AG08395 (cell line): ENCODE results near the gene NID2.

Experiments used
- DNase-seq: peaks from one replicate; pipeline ENCODE4 v3.0.0; 2012; ENCODE audit warnings: mixed read lengths, low spot score

Gene NID2

DNA sequence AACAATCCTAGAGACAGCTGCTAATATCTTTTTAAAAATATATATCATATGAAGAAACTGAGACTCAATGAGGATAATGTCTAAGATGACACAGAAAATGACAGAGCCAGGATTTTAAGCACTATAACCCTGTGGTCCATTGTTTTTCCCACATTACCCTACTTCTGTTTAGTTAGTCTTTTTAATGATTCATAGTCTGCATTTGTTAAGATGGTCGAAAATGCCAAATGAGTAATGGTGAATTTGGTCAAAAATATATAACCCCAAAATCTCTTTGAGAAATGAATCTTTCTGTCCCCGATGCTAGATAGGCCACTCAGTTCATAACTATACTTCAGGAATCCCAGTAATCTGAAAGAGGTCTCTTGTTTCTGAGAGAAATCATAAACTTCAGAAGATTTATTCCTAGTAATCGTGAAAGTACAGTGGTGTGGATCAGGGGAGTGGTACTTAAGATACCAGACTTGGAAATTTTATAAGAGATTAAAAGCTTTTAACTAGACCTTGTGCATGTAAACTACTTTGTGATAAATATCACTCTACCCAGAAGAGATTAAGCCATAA is 68.8 kb downstream of the NID2 start:
- DNase-seq: no peak

DNA sequence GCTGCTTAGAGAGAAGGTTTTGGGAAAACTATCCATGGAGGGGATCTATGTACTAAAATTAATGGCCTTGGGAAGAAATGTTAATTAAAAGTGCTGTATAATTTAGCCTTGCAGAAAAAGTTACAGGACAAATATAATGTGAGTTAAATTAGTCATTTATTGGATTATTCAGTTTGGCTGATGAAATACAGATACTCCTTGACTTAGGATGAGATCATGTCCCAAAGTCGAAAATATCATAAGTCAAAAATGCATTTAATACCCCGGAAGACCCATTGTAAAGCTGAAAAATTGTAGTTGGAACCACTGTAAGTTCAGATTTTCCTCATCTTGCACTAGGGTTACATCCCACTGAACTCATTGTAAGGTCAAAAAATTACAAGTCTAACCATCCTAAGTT is 69.8 kb downstream of the NID2 start:
- no peak for DNase-seq

DNA sequence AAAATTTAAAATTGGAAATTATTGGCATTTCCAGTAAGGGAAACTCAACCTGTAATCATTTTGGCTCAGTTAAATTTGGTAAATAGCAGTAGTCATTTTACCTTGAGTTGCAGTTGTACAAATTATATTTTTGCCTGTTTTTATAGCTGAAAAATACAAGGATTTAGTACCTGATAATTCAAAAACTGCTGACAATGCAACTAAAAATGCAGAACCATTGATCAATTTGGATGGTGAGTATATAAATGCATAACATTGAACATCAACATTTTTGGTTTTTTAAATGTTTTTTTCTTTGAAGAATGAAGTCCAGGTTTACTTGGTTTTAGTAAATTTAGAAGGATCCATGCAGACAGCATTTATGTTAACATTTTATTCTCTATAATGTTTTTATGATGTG is 70.5 kb downstream of the NID2 start:
- no peak for DNase-seq

DNA sequence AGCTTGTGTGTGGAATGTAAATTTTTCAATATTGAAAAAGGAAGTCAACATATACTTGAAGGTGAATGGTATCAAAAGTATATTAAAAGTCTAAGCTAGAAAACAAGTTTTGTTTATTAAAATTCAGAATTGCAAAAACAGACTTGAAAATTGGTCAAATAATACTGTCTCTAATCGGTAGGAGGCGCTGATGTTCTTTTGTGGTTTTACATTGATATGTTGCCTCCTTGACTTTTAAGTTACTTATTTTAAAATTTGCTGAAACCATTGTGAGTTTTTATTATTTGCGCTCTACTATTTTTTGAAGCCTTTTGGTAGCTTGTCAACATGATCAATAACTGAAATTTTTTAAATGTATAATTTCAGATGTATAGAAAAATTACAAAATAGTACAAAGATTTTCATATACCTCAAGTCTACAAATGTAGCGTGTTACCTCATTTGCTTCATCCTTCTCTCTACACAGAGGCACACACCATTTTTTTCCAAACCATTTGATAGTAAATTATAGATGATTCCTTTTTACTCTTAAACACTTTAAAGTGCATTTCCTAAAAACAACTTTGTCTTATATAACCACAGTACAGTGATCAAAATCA is 72.6 kb downstream of the NID2 start:
- no peak for DNase-seq

DNA sequence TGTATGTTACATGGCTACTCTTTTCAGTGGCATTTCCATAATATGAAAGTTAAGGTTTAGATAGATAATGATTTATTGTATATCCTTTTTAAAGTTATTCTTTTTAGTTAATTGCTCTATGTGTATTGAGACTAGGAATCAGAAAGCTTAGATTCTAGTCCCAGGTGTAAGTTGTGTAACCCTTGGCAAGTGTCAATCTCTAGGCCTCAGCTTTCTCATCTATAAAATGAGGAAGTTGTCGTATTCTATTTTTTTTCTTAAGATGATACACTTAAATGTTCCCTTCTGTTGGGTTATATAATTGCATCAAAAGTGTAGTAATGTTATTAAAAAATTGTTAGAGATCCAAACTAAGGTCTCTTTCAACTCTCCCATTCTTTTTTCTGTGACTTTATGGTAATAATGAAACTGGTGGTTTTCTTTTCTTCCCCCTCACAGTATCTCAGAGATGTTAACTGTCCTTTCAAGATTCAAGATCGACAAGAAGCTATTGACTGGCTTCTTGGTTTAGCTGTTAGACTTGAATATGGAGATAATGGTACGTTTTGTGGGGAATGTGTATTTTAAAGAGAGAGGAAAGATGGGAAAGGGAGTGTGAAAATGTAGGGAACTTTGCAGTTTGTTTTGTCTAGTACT is 75.5 kb downstream of the NID2 start:
- no peak for DNase-seq

DNA sequence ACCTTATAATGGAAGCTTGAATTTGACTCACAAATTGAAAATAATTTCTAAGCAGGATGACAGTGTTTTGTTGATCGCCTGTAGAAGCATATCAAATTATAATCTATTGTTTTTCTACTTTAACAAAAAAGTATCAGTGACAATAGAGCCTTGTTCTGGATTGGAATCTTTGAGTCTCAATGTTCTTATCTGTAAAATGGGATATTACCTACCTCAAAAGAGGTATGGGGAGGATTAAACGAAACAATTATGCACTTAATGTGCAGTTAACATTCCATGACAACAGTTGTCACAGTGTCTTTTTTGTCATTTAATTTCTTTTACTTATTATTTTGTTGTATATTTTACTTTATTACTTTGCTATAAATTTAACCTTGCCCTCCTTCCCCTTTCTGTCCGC is 78.4 kb downstream of the NID2 start:
- no peak for DNase-seq

DNA sequence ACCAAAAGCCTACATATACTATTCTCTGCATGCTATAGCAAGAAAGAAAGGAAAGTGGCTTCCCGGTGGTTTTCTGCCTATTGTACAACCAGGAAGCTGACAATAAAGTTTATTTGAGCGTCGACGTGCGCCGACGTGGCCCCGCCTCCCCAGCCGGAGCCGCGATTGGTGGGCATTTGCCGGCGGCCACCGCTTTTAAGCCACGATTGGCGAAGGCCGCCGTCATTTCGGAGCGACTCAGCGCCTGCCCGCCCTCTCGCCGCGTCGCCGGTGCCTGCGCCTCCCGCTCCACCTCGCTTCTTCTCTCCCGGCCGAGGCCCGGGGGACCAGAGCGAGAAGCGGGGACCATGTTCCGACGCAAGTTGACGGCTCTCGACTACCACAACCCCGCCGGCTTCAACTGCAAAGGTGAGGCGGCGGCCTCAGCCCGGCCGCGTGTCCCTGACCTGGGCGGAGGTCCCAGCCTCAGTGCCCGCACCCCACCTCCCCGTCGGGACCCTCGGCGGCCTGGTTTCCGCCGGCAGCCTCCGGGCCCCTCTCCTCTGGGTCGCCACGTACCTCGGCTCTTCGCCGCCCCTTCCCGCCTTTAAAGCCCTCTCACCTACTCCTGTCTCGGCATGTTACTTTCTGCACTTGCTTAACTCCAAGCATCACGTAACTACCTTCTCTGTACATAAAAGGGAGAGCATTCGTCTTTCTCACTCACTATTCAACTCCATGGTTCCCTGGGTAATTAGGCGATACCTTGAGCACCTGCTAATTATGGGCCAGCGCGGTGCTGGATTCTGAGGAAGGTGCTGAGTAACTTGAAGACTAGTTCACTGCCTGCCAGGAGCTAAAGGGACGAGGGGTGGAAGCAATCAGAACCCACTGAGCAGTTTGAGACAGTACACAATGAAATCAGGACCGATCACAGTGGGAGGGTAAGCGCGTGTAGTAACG is 79.3 kb downstream of the NID2 start, which contains the start of gene RTRAF:
RTRAF (plus strand) TSS at position 254 of the 942 bp plus-strand sequence; CDS start at position 348, 94 bp downstream.
- DNase-seq: peak; percentile 97

DNA sequence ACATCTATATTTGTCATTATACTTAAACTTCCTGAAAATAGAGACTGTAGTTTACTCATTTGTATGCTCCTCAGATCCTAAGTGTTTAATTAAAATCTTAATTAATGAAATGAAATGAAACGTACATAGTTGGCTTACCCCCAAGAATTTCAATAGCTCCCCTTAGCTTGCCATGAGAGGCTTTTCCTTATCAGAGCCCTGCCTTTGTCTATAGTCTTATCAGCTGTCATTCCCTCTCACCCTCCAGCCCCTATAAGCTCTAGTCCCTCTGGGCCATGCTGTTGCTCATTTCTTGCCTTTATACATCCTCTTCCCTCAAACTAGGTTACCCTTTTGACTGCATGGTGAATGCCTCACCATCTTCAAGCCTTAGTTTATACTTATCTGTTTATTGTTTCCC is 80.6 kb downstream of the NID2 start:
- DNase-seq: no peak

DNA sequence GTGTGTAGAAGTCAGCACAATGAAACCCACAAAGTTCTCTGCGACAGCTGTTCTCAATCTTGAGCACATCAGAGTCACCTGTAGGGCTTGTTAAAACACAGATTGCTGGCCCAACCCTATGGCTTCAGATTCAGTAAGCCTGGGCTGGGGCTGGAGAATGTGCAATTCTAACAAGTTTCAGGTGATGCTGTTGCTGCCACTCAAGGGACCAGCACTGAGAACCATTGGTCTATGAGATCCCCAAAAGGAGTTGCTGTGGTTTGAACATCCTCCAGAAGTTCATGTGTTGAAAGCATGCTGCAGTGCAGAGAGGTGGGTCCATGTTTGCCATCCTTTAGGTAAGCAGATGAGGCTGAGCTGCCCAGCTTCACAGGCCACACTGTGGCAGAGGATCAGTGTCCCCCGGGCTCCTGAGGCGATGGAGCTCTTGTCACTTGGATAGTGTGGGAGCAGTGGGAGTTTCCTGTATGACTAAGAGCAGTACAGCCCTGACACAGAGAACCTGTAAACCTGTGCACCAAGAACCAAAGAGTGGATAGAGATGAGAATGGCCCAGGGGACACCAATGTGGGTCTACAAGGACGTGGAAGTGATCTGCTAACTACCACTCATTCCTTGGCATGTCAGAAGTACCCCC is 87.5 kb downstream of the NID2 start:
- no peak for DNase-seq

DNA sequence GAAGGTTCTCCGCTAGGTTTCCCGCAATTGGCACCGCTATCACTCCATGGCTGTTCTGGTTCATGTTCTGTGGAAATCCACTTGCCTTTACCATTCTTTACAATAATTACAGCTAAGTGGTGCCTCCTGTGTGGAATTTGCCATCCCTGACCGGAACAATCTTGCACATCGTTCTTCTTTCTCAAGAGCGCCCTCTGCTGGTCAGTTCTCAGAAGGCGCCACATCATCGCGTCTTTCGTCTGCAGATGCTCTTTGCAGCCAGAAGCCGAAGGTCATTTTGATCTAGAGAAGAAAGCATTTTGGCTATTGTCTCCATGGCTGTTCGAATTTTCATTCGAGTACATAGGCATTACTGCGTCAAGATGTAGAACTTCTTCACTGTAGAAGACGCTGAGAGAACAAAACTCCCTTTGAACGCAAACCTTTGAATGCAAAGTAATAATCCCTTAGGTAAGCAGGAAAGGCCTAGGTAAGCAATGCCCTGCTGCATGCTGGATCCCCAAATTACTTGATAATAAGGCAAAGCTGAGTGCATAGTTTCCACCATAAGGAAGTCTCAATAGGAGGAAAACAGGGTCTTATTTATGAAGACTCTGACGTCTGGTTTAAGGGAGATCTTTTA is 89.7 kb downstream of the NID2 start:
- peak; percentile 77 for DNase-seq

DNA sequence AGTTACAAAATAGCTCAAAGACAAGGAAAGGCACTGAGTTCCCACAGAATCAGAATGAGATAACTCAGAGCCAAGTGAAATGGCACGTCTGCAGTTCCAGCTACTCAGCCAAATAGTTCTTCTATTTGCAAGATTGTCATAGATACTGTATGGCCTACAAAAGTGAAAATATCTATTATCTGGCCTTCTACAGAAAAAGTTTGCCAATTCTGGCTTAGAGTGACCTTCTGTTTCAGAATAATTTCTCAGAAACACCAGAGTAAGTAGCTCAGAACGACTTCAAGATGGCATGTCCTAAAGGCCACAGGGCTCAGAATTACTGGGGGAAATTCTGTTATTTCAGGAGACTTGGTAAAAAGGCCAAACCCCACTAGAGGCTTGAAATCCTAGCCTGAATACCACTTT is 90.2 kb downstream of the NID2 start:
- no peak for DNase-seq

DNA sequence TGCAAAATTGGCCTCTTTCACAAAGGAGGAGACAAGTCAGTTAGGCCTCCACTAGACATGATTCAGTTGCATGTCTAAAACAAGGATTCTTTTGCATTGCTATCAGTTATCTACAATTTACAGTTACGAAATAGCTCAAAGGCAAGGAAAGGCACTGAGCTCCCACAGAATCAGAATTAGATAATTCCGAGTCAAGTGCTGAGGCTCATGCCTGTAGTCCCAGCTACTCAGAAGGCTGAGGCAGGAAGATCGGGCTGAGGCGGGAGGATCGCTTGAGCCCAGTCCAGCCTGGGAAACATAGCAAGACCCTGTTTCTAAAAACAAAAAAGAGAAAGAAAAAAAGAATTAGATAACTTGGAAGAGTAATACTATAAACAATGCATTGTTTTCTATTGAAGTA is 91.8 kb downstream of the NID2 start:
- DNase-seq: no peak

DNA sequence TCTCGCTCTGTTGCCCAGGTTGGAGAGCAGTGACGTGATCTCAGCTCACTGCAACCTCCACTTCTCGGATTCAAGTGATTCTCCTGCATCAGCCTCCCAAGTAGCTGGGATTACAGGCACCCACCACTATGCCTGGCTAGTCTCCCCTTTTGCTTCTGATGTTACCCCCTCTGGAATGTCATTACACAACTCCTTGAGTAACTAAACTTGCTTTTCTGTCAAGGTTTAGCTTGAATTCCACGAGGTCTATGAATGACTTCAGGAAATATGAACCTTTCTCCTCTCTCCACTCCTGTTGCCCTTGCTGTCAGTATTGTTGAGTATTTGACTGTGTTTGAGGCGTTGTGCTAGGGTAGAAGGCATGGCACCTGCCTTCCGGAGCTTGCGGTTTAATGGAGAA is 96.3 kb downstream of the NID2 start:
- no peak for DNase-seq

DNA sequence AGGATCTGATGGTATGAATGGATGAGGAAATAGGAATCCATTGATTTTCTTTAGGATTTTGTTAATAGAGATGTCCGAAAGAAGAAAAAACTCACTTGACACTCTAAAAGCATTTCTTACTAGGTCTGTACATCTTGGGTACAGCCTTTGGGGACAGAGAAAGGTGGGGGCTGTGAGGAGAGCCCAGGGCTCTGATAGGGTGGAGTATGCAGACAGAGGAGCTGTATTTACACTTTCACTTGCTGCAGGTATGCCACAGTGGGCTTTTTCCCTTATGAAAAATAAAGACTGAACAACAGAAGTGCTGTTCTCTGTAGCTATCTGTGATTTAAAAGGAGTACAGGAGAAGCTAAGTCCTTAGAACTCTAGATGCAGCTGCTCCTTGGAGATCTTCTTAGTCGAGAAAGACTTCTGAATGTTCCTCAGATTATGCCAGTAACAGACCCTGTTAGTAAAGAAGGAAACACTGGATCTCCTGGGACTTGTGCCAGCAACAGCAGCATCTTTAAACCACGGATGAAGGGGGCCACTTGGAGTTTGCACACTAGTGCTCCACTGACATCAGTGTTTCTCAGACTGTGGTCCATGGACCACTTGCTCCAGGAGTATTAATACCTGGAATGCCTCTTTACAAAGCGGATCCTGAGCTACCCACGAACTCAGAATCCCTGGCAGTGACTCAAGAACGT is 98.9 kb downstream of the NID2 start:
- no peak for DNase-seq

DNA sequence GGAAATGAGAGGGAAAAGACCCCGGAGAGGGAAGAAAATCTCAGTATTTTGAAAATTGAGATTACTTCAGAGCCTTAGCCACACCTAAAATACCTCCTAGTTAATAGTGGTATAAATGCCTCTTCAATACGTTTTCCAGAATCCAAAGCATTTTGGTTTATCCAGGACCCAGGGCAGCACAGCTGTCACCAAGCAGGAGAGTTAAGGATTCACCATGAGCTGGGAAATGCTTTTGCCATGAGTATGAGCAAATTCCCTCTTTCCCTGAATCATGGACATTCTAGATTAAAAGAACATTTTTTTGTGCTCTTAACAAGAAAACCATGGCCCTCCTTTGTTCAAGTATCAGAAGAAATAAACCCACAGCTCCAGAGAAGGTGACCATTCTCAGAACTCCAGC is 101.3 kb downstream of the NID2 start:
- peak; percentile 18 for DNase-seq

DNA sequence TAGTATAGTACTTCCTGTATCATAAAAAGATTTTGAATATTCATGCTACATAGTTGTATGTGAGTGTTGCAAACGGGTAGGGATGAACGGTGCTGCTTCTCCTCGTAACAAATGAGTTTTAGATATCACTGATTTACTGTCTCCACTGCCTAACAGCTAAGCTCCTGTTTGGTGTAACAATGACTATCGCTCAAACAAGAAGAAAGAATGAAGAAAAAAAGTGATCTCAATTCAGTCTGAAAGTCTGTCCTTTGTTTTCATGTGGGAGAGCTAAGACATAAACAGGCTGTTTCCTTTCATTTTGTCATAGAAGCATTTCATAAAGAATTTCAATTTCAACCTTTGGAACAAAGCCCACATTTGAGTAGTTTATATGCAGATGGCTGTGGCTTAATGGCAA is 105.6 kb downstream of the NID2 start:
- no peak for DNase-seq

DNA sequence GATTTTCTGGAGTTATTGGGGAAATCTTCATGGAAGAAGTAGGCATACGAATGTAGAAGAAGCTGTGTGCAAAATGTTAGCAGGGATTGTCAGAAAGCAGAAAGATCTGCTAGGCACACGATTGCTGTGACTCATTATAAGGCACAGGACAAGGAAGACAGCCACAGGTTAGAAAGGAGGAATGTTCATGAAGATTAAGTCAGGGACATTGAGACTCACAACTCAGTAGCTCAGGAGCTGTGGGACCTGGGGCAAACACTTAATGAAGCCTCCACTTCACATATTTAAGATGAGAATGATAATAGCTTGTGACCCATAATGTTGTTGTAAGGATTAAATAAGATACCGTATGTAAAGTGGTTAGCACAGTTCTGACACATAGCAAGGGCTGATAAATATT is 106.1 kb downstream of the NID2 start:
- DNase-seq: peak; percentile 22

DNA sequence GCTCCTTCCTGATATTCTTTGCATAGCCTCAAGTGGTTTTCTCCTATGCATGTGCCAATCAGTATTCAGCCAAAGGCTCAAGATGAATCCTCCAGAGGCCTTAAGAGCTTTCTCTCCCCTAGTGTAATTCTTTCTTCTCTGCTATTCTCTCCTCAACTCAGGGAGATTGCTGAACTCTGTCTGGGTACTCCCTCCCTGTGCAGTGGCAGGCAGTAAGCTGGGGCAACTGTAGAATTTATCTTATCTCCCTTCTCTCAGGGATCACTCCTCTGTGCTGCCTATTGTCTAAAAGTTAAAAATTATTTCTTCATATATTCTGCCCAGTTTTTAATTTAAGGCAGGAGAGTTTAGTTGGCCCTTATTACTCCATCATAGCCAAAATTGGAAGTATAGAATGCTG is 108.0 kb downstream of the NID2 start:
- DNase-seq: no peak

DNA sequence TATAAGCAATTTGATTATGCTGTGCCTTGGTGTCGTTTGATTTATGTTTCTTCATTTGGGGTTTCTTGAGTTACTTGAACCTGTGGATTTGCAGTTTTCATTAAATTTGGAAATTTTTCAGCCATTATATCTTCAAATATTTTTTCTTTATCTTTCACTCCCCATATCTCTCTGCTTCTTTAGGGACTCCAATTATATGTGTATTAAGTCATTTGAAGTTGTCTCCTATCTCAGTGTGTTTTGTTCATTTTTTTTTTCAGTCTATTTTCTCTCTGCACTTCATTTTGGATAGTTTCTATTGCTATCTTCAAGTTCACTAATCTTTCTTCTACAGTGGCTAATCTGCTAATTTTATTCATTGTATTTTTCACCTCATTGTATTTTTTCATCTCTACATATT is 108.9 kb downstream of the NID2 start:
- no peak for DNase-seq

DNA sequence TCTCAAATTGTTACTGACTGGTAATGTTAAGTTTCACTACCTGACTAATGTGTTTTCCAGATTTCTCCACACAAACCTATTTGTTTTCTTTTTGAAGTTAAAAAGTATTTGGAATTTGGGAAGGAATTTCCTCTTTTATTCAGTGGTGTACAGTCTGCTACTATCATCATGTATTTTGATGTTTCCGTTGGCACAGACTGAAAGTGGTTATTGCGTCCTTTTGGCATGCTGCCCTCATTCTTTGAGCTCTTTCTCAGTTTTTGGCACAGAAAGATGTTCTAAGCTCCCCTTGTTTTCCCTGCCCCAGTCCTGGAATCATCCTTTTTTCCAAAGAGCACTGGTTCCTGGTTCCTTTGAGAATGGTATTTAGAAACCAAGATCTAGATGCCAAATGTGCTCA is 110.9 kb downstream of the NID2 start:
- no peak for DNase-seq
